OCI-LY1 (cell line): ENCODE results near the gene ZBP1.

Experiments
- H2AFZ ChIP-seq: fragments of 200-600 bp; sonication (generic), shearing (Covaris generic); 2 replicates; pipeline ENCODE4 v1.6.0; 2014; ENCODE audit warnings: antibody characterized with exemption, mild to moderate bottlenecking, low read length
- H3F3A ChIP-seq: fragments of 200-600 bp; sonication (generic), shearing (Covaris generic); 2 replicates; pipeline ENCODE4 v1.6.0; 2014; ENCODE audit warnings: mild to moderate bottlenecking, antibody characterized with exemption, low read length, moderate library complexity; ENCODE audit not compliant: insufficient read depth
- H3K27ac ChIP-seq: fragments of 200-600 bp; sonication (generic); 2 replicates; pipeline ENCODE4 v1.5.1; 2014; ENCODE audit warnings: low read length, mixed run types, mild to moderate bottlenecking, low read depth; ENCODE audit not compliant: poor library complexity, severe bottlenecking
- H3K27me3 ChIP-seq: fragments of 200-600 bp; sonication (generic); 2 replicates; pipeline ENCODE4 v1.6.0; 2014; ENCODE audit warnings: antibody characterized with exemption, mild to moderate bottlenecking, low read length, moderate library complexity; ENCODE audit not compliant: insufficient read depth
- H3K36me3 ChIP-seq: fragments of 200-600 bp; sonication (generic); 2 replicates; pipeline ENCODE4 v1.6.1; 2014; ENCODE audit warnings: mild to moderate bottlenecking, antibody characterized with exemption, low read length, moderate library complexity, mixed read lengths; ENCODE audit not compliant: insufficient read depth
- H3K4me1 ChIP-seq: fragments of 200-600 bp; sonication (generic); 2 replicates; pipeline ENCODE4 v1.5.1; 2014; ENCODE audit warnings: mild to moderate bottlenecking, low read length, moderate library complexity; ENCODE audit not compliant: insufficient read depth, severe bottlenecking
- H3K4me2 ChIP-seq: fragments of 200-600 bp; sonication (generic), shearing (Covaris generic); 2 replicates; pipeline ENCODE4 v1.6.1; 2014; ENCODE audit warnings: low read length
- H3K4me3 ChIP-seq: fragments of 200-600 bp; sonication (generic); 2 replicates; pipeline ENCODE4 v1.5.1; 2014; ENCODE audit warnings: low read length, low read depth, mild to moderate bottlenecking, mixed read lengths; ENCODE audit not compliant: poor library complexity, severe bottlenecking
- H3K79me2 ChIP-seq: fragments of 200-600 bp; shearing (Covaris generic); 2 replicates; pipeline ENCODE4 v1.6.1; 2016; ENCODE audit warnings: mixed run types, low read length, mixed read lengths; ENCODE audit not compliant: insufficient read depth
- H3K9ac ChIP-seq: fragments of 200-600 bp; sonication (generic), shearing (Covaris generic); 2 replicates; pipeline ENCODE4 v1.6.1; 2014; ENCODE audit warnings: mild to moderate bottlenecking, low read length, mixed read lengths
- H3K9me2 ChIP-seq: fragments of 200-600 bp; sonication (generic), shearing (Covaris generic); 2 replicates; pipeline ENCODE4 v1.6.1; 2014; ENCODE audit warnings: low read depth, mild to moderate bottlenecking, low read length, mixed read lengths
- H3K9me3 ChIP-seq: fragments of 200-600 bp; shearing (Covaris generic); 2 replicates; pipeline ENCODE4 v1.6.1; 2014; ENCODE audit warnings: low read length, mixed read lengths
- H4K20me1 ChIP-seq: fragments of 200-600 bp; sonication (generic), shearing (Covaris generic); 2 replicates; pipeline ENCODE4 v1.6.0; 2016; ENCODE audit warnings: mild to moderate bottlenecking, low read length; ENCODE audit not compliant: insufficient read depth
- CTCF ChIP-seq: fragments of 200-600 bp; sonication (generic), shearing (Covaris generic); IDR thresholded peaks from 2 replicates; pipeline ENCODE4 v1.5.1; 2017; ENCODE audit warnings: mild to moderate bottlenecking, antibody characterized with exemption, low read length, moderate library complexity, mixed read lengths
- EZH2 ChIP-seq: fragments of 200-600 bp; sonication (generic), shearing (Covaris generic); IDR thresholded peaks from 2 replicates; pipeline ENCODE4 v1.8.0; 2017; ENCODE audit warnings: borderline replicate concordance, mixed run types, mild to moderate bottlenecking, antibody characterized with exemption, low read length, moderate library complexity, mixed read lengths

ZBP1 gene

GRCh38 chr20:57566803-57567459, 53.3 kb downstream of the ZBP1 start:
- Histone ChIP-seq H3K4me2 (no peak overlapping the region), H3F3A (no peaks in the 10 kb centered on the region), H3K4me1 (no peaks in the 10 kb centered on the region), H4K20me1 (no peaks in the 10 kb centered on the region), H3K79me2 (no peaks in the 10 kb centered on the region), H3K27me3 (0 out of 2 replicates have a peak, but pooled peaks cover 4% of the 10 kb centered on the region), H3K9me3 (no peaks in the 10 kb centered on the region), H3K27ac (no peak overlapping the region), H3K9me2 (no peaks in the 10 kb centered on the region), H3K9ac (no peak overlapping the region), H2AFZ (no peak overlapping the region), H3K4me3 (no peak overlapping the region), H3K36me3 (no peaks in the 10 kb centered on the region)
- TF ChIP-seq CTCF: no peak
- no peak for TF ChIP-seq EZH2

- no peaks in the 10 kb centered on the region for H3K79me2 ChIP-seq
- no peaks in the 10 kb centered on the region for H3K9me3 ChIP-seq
- TF ChIP-seq EZH2 (no peak), CTCF (no peak)
- H2AFZ ChIP-seq: no peak overlapping the region
- 0 out of 2 replicates have a peak, but pooled peaks cover 4% of the 10 kb centered on the region for H3K27me3 ChIP-seq
- H3K27ac ChIP-seq: no peak overlapping the region
- H4K20me1 ChIP-seq: no peaks in the 10 kb centered on the region
- no peaks in the 10 kb centered on the region for H3F3A ChIP-seq
- no peak overlapping the region for H3K9ac ChIP-seq
- H3K4me3 ChIP-seq: no peak overlapping the region
- no peaks in the 10 kb centered on the region for H3K4me1 ChIP-seq
- no peak overlapping the region for H3K4me2 ChIP-seq
- H3K36me3 ChIP-seq: no peaks in the 10 kb centered on the region
- H3K9me2 ChIP-seq: no peaks in the 10 kb centered on the region
Measured at GRCh38 chr20:57566399-57566798, 53.8 kb downstream of the ZBP1 start.

- Histone ChIP-seq H3K4me2 (no peak overlapping the region), H3K9ac (no peak overlapping the region), H4K20me1 (no peaks in the 10 kb centered on the region), H2AFZ (no peak overlapping the region), H3K9me2 (no peaks in the 10 kb centered on the region), H3F3A (no peaks in the 10 kb centered on the region), H3K79me2 (no peaks in the 10 kb centered on the region), H3K9me3 (no peaks in the 10 kb centered on the region), H3K4me1 (no peaks in the 10 kb centered on the region), H3K27ac (no peak overlapping the region), H3K4me3 (no peak overlapping the region), H3K36me3 (no peaks in the 10 kb centered on the region), H3K27me3 (peaks cover 7% of the 10 kb centered on the region; the same call in 1 of the 2 replicates)
- TF ChIP-seq EZH2: no peak
- no peak for TF ChIP-seq CTCF
Measured at GRCh38 chr20:57564951-57565642, 55.1 kb downstream of the ZBP1 start.
